NCI-H1694 (cell line): Measurements from ENCODE around the gene HIBCH.
A peak's percentile ranks its signal among the peaks of the same experiment; 100 is the strongest.

Experiments used
- DNase-seq: peaks from one replicate; lab custom pipeline; 2025; lab: John Stamatoyannopoulos, UW

HIBCH gene

GRCh38 chr2:190188289-190188688, 131.3 kb downstream of the HIBCH start:
- no peak for DNase-seq

GRCh38 chr2:190186238-190186637, 133.4 kb downstream of the HIBCH start:
- no peak for DNase-seq

- DNase-seq, result no peak
These were observed 134.2 kb downstream of the HIBCH start for GRCh38 chr2:190185380-190185779.

GRCh38 chr2:190184460-190184859, 135.2 kb downstream of the HIBCH start:
- no peak for DNase-seq

- no peak for DNase-seq
These were observed 136.1 kb downstream of the HIBCH start for GRCh38 chr2:190183539-190183938.

GRCh38 chr2:190182071-190182524, 137.5 kb downstream of the HIBCH start:
- no peak for DNase-seq

- peak; percentile 7 for DNase-seq
These were observed 138.4 kb downstream of the HIBCH start for GRCh38 chr2:190181123-190181669.

GRCh38 chr2:190180313-190181122, 139.1 kb downstream of the HIBCH start:
- peak; percentile 20 for DNase-seq

GRCh38 chr2:190179754-190180312, 139.8 kb downstream of the HIBCH start:
- no peak for DNase-seq

- no peak for DNase-seq
These were observed 141.4 kb downstream of the HIBCH start for GRCh38 chr2:190178066-190178722.

- no peak for DNase-seq
These were observed 142.2 kb downstream of the HIBCH start for GRCh38 chr2:190177249-190178040.

- DNase-seq, result no peak
These were observed 146.2 kb downstream of the HIBCH start for GRCh38 chr2:190173392-190173791.

- no peak for DNase-seq
These were observed 149.0 kb downstream of the HIBCH start for GRCh38 chr2:190170673-190171072.

GRCh38 chr2:190169221-190170072, 150.2 kb downstream of the HIBCH start:
- DNase-seq, result no peak

- no peak for DNase-seq
These were observed 151.9 kb downstream of the HIBCH start for GRCh38 chr2:190167702-190168101.

GRCh38 chr2:190165491-190165890, 154.1 kb downstream of the HIBCH start:
- no peak for DNase-seq

GRCh38 chr2:190162851-190163250, 156.8 kb downstream of the HIBCH start:
- DNase-seq, result no peak

- DNase-seq, result no peak
These were observed 160.2 kb downstream of the HIBCH start for GRCh38 chr2:190159453-190159852.

- no peak for DNase-seq
These were observed 160.7 kb downstream of the HIBCH start for GRCh38 chr2:190158798-190159434.
